22Rv1 (cell line): Measurements from ENCODE around the gene GCC1.

Experiments
- CTCF ChIP-seq: fragments of 450-650 bp; IDR thresholded peaks from 2 replicates; pipeline ENCODE4 v1.5.1; 2017; ENCODE audit warnings: mild to moderate bottlenecking
- ZFX ChIP-seq: fragments of 450-650 bp; IDR thresholded peaks from 2 replicates; pipeline ENCODE4 v1.6.1; 2017; ENCODE audit warnings: antibody characterized with exemption, borderline replicate concordance

GRCh38 chr7:127598318-127598717 is 12.9 kb upstream of the GCC1 start:
- TF ChIP-seq CTCF, result peak; percentile 72
- no peak for TF ChIP-seq ZFX
